Measurements from ENCODE around the gene SEMA3B.
A peak's percentile ranks its signal among the peaks of the same experiment; 100 is the strongest.

SEMA3B gene

DNA sequence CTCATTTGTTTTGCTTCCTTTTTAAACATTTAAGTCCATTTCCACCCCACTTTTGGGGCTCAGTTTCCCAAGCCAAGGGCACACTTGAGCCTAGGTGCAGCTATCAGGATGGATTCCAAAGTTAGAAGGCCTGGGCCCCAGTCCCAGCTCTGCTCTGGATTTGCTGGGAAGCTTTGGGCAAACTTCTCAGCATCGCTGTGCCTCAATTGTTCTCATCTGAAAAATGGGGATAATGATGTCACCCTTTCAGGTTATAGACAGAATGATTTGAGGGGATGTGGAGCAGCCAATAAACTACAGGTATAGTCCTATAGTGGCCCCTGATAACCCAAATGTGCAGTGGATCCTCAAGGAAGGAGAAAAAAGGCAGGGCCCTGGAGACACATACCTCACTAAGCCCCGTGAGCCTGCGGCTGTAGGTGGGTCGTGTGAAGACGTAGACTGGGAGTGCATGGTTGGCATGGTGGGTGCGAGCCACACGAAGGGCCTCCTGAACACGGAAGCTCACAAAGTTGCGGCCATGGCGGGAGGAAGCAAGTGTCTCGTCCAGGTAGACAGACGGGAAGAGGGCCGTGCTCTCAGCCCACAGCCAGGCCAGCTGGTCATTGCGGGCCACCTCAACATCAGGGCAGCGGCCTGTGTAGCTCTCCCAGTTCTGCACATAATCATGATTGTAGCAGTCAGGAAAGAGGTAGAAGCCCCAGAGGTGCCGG, 50.4 kb downstream of the SEMA3B start:
- DNase-seq: no peak

DNA sequence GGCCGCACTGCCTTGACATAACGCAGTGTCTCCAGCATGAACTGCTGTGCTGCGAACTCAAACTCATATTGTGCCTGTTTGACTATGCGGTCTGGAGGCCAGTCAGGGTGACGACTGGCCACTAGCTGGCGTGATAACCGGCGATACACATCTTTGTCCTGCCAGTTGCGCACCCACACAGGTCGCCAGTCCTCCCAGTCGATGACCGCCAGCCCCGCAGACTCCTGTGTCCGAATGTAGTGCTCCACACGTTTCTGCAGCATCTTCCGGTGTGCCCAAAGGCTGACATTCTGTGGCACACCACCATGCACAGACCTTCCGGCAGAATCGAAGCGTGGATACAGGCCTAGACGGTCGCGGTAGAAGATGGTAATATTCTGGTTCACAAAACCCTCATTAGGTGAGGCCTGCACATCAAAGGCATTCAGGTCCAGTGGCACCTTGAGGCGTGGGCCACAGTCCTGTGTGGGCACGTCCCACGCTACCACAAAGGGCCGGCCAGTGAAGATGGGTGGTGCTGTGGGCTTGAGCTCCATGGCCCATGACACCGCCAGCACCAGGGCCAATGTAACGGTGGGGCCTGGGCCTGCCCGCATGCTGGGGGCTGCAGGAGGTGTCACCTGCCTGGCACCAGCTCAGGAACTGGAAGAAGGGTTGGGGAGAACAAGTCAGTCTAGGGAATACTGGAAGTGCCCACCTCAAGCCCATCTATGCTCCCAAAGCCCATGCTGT, 51.1 kb downstream of the SEMA3B start:
- DNase-seq: no peak

DNA sequence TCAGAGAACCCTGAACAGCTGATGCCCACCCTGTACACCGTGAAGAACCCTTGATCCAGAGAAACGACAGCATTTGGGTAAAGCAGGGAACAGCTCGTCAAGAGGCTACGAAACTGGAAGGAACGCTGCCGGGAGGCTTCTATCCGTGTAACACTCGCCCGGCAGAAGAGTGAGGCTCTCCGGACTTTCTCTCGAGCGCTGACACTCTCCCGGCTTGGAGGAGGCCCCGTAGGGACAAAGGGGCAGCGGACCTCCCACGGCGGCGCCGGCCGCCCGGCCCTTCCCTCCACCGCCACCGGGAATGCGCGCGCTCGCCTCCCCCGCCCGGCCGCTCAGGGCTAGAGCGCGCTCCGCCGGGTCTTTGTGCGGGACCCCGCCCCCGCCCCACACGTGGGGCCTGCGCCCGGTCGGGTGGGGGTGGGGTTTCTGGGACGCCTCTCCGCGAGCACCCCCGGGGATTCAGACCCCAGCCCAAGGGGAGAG, 51.9 kb downstream of the SEMA3B start:
- peak; percentile 62 for DNase-seq

DNA sequence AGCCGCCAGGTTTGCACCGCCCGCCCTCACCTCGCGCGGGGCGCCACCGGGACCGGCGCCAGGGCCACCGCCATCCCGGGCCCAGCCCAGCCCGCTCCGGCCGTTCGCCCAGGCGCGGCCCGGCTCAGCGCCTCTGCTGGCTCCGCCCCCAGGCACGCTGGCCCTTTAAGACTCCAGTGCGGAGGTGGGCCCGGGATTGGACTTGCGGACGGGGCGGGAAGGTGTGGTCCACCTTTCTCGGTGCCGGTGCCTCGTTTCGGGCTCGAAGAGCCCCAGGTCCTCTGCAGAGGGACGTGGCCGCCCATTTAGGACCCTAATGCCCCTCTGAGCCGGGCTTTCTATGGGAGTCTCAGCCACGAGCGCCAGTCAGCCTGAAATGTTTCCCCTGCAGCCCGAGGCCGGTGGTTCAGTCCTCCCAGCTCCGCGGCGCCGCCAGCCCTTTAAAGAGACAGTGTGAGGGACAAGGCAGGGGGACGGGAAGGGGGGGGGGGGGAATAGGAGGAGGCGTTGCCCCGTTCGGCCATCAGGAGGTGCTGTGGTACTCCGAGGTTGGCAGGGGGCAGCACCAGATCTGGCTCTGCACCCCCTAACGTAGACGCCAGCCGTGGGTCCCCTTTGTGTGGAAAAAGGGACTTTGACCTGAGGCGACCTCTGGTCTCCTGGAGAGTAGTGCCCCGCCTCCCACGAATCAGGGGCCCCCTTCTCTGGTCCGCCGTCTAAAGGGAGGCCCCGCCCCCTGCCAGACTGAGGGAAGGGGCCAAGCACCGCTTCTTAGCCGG, 52.6 kb downstream of the SEMA3B start:
- DNase-seq: peak; percentile 87

GRCh38 chr3:50322115-50322385, 53.1 kb downstream of the SEMA3B start:
- DNase-seq: no peak

DNA sequence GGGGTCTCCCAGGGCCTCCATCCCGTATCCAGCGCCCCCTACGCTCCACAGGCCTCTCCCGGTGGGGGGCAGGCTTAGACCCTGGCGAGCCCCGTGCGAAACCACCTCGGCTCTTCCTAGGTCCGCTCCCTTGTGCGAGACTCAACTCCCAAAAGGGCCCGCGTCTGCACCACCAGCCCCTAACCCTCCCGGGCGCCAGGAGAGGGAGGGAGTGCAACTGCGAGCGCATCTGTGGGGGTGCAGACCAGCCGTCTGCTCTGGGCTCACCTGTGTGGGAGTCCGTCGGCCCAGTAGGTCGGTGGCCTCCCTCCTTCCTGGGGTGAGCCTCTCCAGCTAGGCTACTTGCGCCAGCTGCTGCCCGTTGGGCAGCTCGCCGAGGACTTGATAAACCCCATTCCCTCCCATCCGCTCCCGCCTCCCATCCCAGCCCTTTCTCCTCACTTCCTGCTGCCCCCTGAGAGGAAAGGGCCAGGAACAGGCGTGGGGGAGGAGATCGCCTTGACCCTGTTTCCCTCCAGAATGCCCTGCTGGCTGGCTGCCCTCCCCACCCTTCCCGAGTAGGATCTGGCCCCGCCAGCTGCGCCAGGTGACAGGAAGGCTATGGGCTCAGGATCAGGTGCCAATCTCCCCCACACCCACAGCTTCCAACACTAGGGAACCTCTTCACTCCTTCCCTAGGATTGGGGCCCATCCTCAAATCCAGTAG, 53.6 kb downstream of the SEMA3B start, which contains the start of gene HYAL2:
Gene HYAL2 (minus strand): TSS at position 360 of the 706 bp plus-strand sequence. CDS start 2,256 bp downstream, outside the sequence.
- DNase-seq: no peak

- DNase-seq: no peak
Observed at GRCh38 chr3:50323092-50323600, 54.2 kb downstream of the SEMA3B start.

GRCh38 chr3:50323614-50324199, 54.8 kb downstream of the SEMA3B start:
- DNase-seq: no peak

GRCh38 chr3:50324351-50325112, 55.6 kb downstream of the SEMA3B start:
- peak; percentile 79 for DNase-seq

DNA sequence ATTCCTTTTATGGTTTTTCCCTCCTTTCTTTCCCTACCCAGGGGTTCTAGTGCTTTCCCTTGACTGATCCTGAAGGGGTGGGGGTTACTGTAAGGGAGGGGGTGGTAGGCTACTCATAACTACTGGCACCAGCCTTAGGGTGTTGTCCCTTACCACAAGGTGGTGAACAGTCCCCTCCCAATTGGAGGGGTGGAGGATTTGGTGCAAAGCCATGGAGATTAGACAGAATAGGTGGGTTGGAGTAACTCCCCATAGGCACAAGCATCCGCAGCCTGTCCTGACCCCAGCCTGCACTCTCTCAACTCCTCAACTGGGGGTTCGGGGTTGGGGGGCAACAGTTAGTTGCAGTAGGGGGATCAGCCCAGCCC, 56.1 kb downstream of the SEMA3B start:
- peak; percentile 44 for DNase-seq

- DNase-seq: no peak
Observed at GRCh38 chr3:50325497-50326181, 56.7 kb downstream of the SEMA3B start.

GRCh38 chr3:50326182-50326541, 57.2 kb downstream of the SEMA3B start:
- no peak for DNase-seq

- DNase-seq: no peak
Observed at GRCh38 chr3:50327129-50327528, 58.2 kb downstream of the SEMA3B start.

All from hematopoietic multipotent progenitor cell treated with erythropoietin and hydrocortisone succinate and interleukin-3 and kit ligand, for 8 days (in vitro differentiated cells).